Endothelial cell of umbilical vein (primary cell): ENCODE data around the gene MTARC2. TPM values are rescaled to one million over a fixed set of nuclear protein-coding genes. Genes with fewer than 3 reads are reported as not detected.

ENCODE experiments used
- BruUV-seq: library from RNA; stranded (reverse); fragments of 400-500 nt; replicated peaks from 2 replicates; lab custom pipeline; 2021; lab: Mats Ljungman, UMichigan
- CTCF ChIA-PET: fragments of 300-600, 350-600 bp; sonication (Branson Sonifier 250); formaldehyde crosslinking; loops from one replicate; lab custom pipeline; 2021; ENCODE audit warnings: antibody characterized with exemption, inconsistent platforms; lab: Charles Lee
- POLR2A ChIA-PET: fragments of 300-600, 350-600 bp; sonication (Branson Sonifier 250); formaldehyde crosslinking; loops from one replicate; lab custom pipeline; 2021; ENCODE audit warnings: antibody characterized with exemption, inconsistent platforms; lab: Charles Lee
- DNase-seq: peaks from one replicate; pipeline ENCODE4 v3.0.0-alpha.2; 2011; ENCODE audit warnings: low read depth, low spot score
- FAIRE-seq: peaks from 2 replicates; lab custom pipeline; 2011; peaks lifted over from hg19 to GRCh38; lab: Jason Lieb, UNC
- H2AFZ ChIP-seq: 2 replicates; pipeline ENCODE4 v1.6.0; 2012; ENCODE audit warnings: low read depth, low read length, control low read depth, inconsistent platforms
- H3K27ac ChIP-seq: 2 replicates; pipeline ENCODE4 v1.5.1; 2011; ENCODE audit warnings: low read depth, mild to moderate bottlenecking, control low read depth, low read length, moderate library complexity; ENCODE audit not compliant: insufficient read depth
- H3K27me3 ChIP-seq, 2 experiments: 2 replicates each; pipeline versions ENCODE4 v1.6.0 to v1.6.1; 2011; ENCODE audit warnings: low read length in 2 of 2, mixed read lengths in 1 of 2; ENCODE audit not compliant: control insufficient read depth in 2 of 2, insufficient read depth in 2 of 2
- H3K36me3 ChIP-seq, 2 experiments: 2 replicates in 1 of 2; 3 replicates in 1 of 2; pipeline ENCODE4 v1.5.1; 2011; ENCODE audit warnings: low read length in 2 of 2, mild to moderate bottlenecking in 1 of 2, moderate library complexity in 1 of 2; ENCODE audit not compliant: control insufficient read depth in 2 of 2, insufficient read depth in 2 of 2; ENCODE audit errors: extremely low read depth in 1 of 2
- H3K4me1 ChIP-seq: 3 replicates; pipeline ENCODE4 v1.5.1; 2011; ENCODE audit warnings: mild to moderate bottlenecking, low read length; ENCODE audit not compliant: control insufficient read depth, insufficient read depth; ENCODE audit errors: extremely low read depth
- H3K4me2 ChIP-seq: 2 replicates; pipeline ENCODE4 v1.6.1; 2011; ENCODE audit warnings: low read length, control low read depth, mixed read lengths; ENCODE audit not compliant: insufficient read depth
- H3K4me3 ChIP-seq, 3 experiments: fragments of 200-600 bp in 1 of 3; sonication (generic), shearing (Covaris generic) in 1 of 3; replicated peaks in 1 of 3; 2 replicates each; pipeline ENCODE4 v1.5.1; 2011 to 2016; ENCODE audit warnings: control low read depth in 3 of 3, low read length in 3 of 3, mild to moderate bottlenecking in 2 of 3, inconsistent platforms in 1 of 3, low read depth in 1 of 3, moderate library complexity in 1 of 3; ENCODE audit not compliant: insufficient read depth in 1 of 3
- H3K79me2 ChIP-seq: 2 replicates; pipeline ENCODE4 v1.6.0; 2012; ENCODE audit warnings: low read length, inconsistent platforms; ENCODE audit not compliant: control insufficient read depth, insufficient read depth
- H3K9ac ChIP-seq: replicated peaks from 2 replicates; pipeline ENCODE3; 2011; ENCODE audit warnings: low read length, control low read depth; ENCODE audit not compliant: insufficient read depth; ENCODE audit errors: extremely low read depth
- H3K9me1 ChIP-seq: replicated peaks from 3 replicates; pipeline ENCODE4 v1.6.0; 2011; ENCODE audit warnings: mild to moderate bottlenecking, low read length; ENCODE audit not compliant: control insufficient read depth, insufficient read depth; ENCODE audit errors: extremely low read depth
- H3K9me3 ChIP-seq: replicated peaks from 2 replicates; pipeline ENCODE4 v1.5.1; 2012; ENCODE audit warnings: low read length, inconsistent platforms; ENCODE audit not compliant: control insufficient read depth, insufficient read depth
- H4K20me1 ChIP-seq: replicated peaks from 2 replicates; pipeline ENCODE3; 2011; ENCODE audit warnings: mild to moderate bottlenecking, low read length; ENCODE audit not compliant: control insufficient read depth, insufficient read depth; ENCODE audit errors: extremely low read depth
- EZH2 ChIP-seq: IDR thresholded peaks from 2 replicates; pipeline ENCODE4 v1.6.1; 2012; ENCODE audit warnings: borderline replicate concordance, low read depth, mild to moderate bottlenecking, moderate library complexity, low read length, inconsistent platforms; ENCODE audit not compliant: severe bottlenecking
- GATA2 ChIP-seq: IDR thresholded peaks from 2 replicates; pipeline ENCODE4 v1.7.0; 2011; ENCODE audit warnings: low read depth, mild to moderate bottlenecking, moderate library complexity, mixed read lengths, low read length; ENCODE audit not compliant: insufficient read length, insufficient read depth
- JUN ChIP-seq: IDR thresholded peaks from 2 replicates; pipeline ENCODE4 v1.6.1; 2011; ENCODE audit warnings: borderline replicate concordance, low read depth; ENCODE audit not compliant: insufficient read length, insufficient read depth
- MYC ChIP-seq: IDR thresholded peaks from one replicate; pipeline ENCODE4 v1.6.1; 2011; ENCODE audit warnings: mild to moderate bottlenecking, low read depth, low read length
- POLR2A ChIP-seq: IDR thresholded peaks from 2 replicates; pipeline ENCODE4 v1.6.1; 2012; ENCODE audit warnings: low read depth, mild to moderate bottlenecking, control low read depth, low read length
- POLR2AphosphoS5 ChIP-seq: IDR thresholded peaks from 2 replicates; pipeline ENCODE4 v1.6.1; 2012; ENCODE audit warnings: low read depth, mild to moderate bottlenecking, control low read depth, low read length, moderate library complexity; ENCODE audit not compliant: insufficient read depth
- dilution Hi-C: fragments of 300-500 bp; cut with MboI; formaldehyde crosslinking; loops from one replicate; pipeline ENCODE4 v1.15.0; 2019; ENCODE audit warnings: low sequenced_read_pairs; ENCODE audit not compliant: extremely low pct_ligation_motif_present
- intact Hi-C: fragments of 100-400 bp; cut with micrococcal nuclease; formaldehyde crosslinking; loops from one replicate; pipeline ENCODE4 v1.10.0; 2022
- polyA plus RNA-seq, 4 experiments: library from polyadenylated mRNA; depleted of rRNA in 3 of 4; stranded (reverse) in 3 of 4; unstranded in 1 of 4; fragments of >200 nt; gene quantifications; 2 replicates each; pipeline versions ENCODE4 v1.2.1 to v1.2.3, GENCODE V29; 2011 to 2012; ENCODE audit warnings: missing spikeins in 1 of 4
- total RNA-seq: library from RNA; stranded (reverse); gene quantifications from 2 replicates; pipeline ENCODE4 v1.2.3, GENCODE V29; 2021
- TF ChIP-seq, protein P1 (sequence below), 2 donors: IDR thresholded peaks; 1 replicate in 1 of 2; 2 replicates in 1 of 2; pipeline ENCODE4 v1.5.1; 2011; ENCODE audit warnings: low read length in 2 of 2, mild to moderate bottlenecking in 2 of 2, moderate library complexity in 2 of 2, control low read depth in 1 of 2, inconsistent platforms in 1 of 2, low read depth in 1 of 2; ENCODE audit not compliant: insufficient read depth in 1 of 2; ENCODE audit errors: extremely low read depth in 1 of 2
- TF ChIP-seq, protein P2 (sequence below): IDR thresholded peaks from 2 replicates; pipeline ENCODE4 v1.6.1; 2011; ENCODE audit not compliant: insufficient read depth, insufficient read length

Gene MTARC2
- total and polyA plus RNA-seq, 2 donors (not counting 3 experiments of a cell fraction or from before 2014, with no cell fraction given): 9.8 to 14.1 TPM

GRCh38 chr1:220806408-220806807 is 58.3 kb downstream of the MTARC2 start:
- Histone ChIP-seq H4K20me1 (no peaks in the 10 kb centered on the region), H2AFZ (no peak overlapping the region), H3K9me3 (no peaks in the 10 kb centered on the region), H3K36me3 (no peaks in the 10 kb centered on the region), H3K4me1 (peaks cover 3% of the 10 kb centered on the region), H3K27me3 (peaks cover 6 to 11% of the 10 kb centered on the region in 2 experiments), H3K27ac (no peak overlapping the region), H3K4me2 (no peak overlapping the region), H3K79me2 (no peaks in the 10 kb centered on the region), H3K4me3 (no peak overlapping the region), H3K9me1 (no peaks in the 10 kb centered on the region), H3K9ac (no peak overlapping the region)
- ChIA-PET POLR2A (no interaction called here), CTCF (interaction anchor here (1.2 to 2.0 kb wide), 3 partner anchors 16 to 629 kb away, joined by 3 to 6 read pairs (median 4); no protein-coding TSS in a partner anchor)
- DNase-seq: no peak
- no TSS peak for BruUV-seq
- no peak for FAIRE-seq
- dilution Hi-C loops: no loop called here
- TF ChIP-seq, protein P1, sequence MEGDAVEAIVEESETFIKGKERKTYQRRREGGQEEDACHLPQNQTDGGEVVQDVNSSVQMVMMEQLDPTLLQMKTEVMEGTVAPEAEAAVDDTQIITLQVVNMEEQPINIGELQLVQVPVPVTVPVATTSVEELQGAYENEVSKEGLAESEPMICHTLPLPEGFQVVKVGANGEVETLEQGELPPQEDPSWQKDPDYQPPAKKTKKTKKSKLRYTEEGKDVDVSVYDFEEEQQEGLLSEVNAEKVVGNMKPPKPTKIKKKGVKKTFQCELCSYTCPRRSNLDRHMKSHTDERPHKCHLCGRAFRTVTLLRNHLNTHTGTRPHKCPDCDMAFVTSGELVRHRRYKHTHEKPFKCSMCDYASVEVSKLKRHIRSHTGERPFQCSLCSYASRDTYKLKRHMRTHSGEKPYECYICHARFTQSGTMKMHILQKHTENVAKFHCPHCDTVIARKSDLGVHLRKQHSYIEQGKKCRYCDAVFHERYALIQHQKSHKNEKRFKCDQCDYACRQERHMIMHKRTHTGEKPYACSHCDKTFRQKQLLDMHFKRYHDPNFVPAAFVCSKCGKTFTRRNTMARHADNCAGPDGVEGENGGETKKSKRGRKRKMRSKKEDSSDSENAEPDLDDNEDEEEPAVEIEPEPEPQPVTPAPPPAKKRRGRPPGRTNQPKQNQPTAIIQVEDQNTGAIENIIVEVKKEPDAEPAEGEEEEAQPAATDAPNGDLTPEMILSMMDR (IDR thresholded peaks at IDR 0.05; ENCODE audit: extremely low read depth in 1 of 2, insufficient read depth in 1 of 2, low read depth in 1 of 2, low read length in 2 of 2): no peak
- TF ChIP-seq JUN (no peak), MYC (no peak)
- TF ChIP-seq, protein P2, sequence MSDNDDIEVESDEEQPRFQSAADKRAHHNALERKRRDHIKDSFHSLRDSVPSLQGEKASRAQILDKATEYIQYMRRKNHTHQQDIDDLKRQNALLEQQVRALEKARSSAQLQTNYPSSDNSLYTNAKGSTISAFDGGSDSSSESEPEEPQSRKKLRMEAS: no peak
- intact Hi-C loops: no loop called here

DNA sequence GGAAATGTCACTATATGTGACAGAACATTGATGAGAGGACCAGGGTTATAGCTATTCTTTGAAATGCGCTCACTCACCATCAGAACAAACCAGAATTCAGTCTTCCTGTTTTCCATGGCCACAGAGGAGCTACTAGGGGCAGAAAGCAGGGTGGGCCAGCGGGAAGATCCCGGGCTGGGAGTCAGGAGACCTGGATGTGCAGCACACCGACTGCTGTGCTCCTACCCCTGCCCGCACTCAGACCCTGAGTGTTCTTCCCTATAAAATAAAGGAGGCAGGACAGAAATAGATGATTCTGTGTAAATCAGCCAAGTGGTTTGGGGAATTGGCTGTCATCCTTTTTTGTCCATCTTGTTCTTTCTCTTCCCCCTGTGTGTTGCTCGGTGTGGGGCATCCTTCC is 59.6 kb downstream of the MTARC2 start:
- Histone ChIP-seq H3K27me3 (peaks cover 6 to 11% of the 10 kb centered on the region in 2 experiments), H3K4me1 (peaks cover 8% of the 10 kb centered on the region), H3K36me3 (no peaks in the 10 kb centered on the region), H3K9me3 (no peaks in the 10 kb centered on the region), H3K9me1 (no peaks in the 10 kb centered on the region), H4K20me1 (no peaks in the 10 kb centered on the region), H3K27ac (no peak overlapping the region), H3K4me3 (no peak overlapping the region), H2AFZ (no peak overlapping the region), H3K79me2 (no peaks in the 10 kb centered on the region), H3K4me2 (no peak overlapping the region), H3K9ac (no peak overlapping the region)
- intact Hi-C loops (no loop called here), dilution Hi-C loops (no loop called here)
- POLR2A ChIA-PET: no interaction called here
- CTCF ChIA-PET: interaction anchor here (1.0 to 2.0 kb wide), 8 partner anchors 17 to 1647 kb away, joined by 3 to 10 read pairs (median 4); no protein-coding TSS in a partner anchor
- DNase-seq (no peak), FAIRE-seq (no peak)
- no TSS peak for BruUV-seq
- TF ChIP-seq GATA2 (no peak), POLR2A (no peak), JUN (no peak), POLR2AphosphoS5 (no peak), EZH2 (no peak), MYC (no peak)
- TF ChIP-seq, protein P2: no peak
